IPS-11a (cell line): Measurements from ENCODE around the gene OSBPL6.
"Not testable (repeated sequence)": the region's sequence is repeated elsewhere in the genome, so short reads cannot be mapped to it uniquely, and the experiment has no call there.

Source experiments
- H3K4me3 ChIP-seq: one replicate; pipeline ENCODE4 v1.5.1; 2013; ENCODE audit warnings: low read depth, low read length, control low read depth

The OSBPL6 gene

GRCh38 chr2:178422097-178422496 lies 227.8 kb downstream of the OSBPL6 start:
- H3K4me3 ChIP-seq = no peak overlapping the region

GRCh38 chr2:178423746-178424145 lies 229.4 kb downstream of the OSBPL6 start:
- H3K4me3 ChIP-seq = not testable (repeated sequence)

- H3K4me3 ChIP-seq = no peak overlapping the region
Measured at GRCh38 chr2:178425255-178425827, 231.0 kb downstream of the OSBPL6 start.

DNA sequence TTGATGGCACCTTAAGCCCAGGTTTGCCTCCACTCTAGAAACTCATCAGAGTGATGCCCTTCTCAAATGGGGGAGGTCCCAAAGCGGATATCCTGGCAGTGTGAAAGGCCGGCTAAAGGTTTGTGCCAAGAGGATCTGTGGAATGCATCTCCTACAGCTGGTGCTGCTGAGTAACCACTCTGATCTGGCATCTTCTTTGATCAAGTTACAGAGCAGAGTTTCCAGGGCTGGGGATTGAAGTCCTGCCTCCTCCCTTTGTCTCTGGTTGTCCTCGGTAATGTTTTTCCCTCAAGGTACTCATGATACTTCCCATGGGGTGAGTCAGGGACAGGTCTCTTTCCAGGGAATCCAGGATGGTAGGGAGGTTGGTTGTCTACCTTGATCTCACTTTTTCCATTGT lies 232.1 kb downstream of the OSBPL6 start:
- no peak overlapping the region for H3K4me3 ChIP-seq

DNA sequence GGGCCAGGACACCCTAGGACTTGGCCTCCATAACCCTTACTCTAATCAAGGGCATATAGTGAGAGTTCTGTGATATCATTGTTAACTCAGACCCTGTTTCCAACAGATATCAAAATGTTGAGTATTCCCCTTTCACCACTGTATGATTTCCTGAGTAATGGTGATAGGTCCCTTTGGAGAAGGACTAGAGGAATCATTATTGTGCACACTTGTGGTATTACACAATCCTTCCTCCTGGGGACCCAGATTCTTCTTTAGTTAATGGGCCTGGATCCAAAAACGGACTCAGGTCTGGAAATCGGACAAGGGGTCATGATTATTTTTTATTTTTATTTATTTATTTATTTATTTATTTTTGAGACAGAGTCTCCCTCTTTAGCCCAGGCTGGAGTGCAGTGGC lies 233.1 kb downstream of the OSBPL6 start:
- no peak overlapping the region for H3K4me3 ChIP-seq

DNA sequence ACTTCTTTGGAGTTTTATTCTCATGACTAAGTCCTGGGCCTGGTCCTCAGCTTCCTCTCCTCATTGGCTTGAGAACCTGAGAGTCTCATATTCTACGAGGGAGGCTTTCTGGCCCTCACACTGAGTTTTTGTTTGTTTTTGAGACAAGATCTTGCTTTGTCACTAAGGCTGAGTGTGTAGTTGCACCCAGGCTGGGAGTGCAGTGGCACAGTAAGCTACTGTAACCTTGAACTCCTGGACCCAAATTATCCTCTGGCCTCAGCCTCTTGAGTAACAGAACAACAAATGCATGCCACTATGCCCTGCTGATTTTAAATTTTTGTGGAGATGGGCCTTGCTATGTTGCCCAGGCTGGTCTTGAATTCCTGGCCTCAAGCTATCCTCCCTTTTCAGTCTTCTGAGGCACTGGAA lies 234.1 kb downstream of the OSBPL6 start:
- H3K4me3 ChIP-seq = no peak overlapping the region

- H3K4me3 ChIP-seq = no peak overlapping the region
Measured at GRCh38 chr2:178429336-178429735, 235.0 kb downstream of the OSBPL6 start.

GRCh38 chr2:178436662-178437061 lies 242.3 kb downstream of the OSBPL6 start:
- H3K4me3 ChIP-seq = no peak overlapping the region

DNA sequence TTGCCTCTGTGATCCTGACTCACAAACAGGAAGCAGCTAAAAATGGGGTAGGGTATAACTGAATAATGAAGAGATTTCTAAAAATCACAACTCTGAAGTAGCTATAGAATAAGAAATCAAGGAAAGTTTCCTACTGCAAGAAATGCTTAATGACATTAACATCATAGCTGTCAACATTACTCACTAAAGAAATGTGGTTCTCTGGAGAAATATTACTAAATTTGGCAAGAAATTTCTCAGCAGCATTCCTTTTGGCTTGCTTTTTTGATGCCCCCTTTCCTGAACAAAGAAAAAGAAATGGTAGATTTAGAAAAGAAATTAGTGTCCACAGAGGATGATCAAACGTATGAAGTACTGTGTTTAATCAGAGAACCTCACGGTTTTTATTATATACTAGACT lies 247.1 kb downstream of the OSBPL6 start:
- H3K4me3 ChIP-seq = no peak overlapping the region

DNA sequence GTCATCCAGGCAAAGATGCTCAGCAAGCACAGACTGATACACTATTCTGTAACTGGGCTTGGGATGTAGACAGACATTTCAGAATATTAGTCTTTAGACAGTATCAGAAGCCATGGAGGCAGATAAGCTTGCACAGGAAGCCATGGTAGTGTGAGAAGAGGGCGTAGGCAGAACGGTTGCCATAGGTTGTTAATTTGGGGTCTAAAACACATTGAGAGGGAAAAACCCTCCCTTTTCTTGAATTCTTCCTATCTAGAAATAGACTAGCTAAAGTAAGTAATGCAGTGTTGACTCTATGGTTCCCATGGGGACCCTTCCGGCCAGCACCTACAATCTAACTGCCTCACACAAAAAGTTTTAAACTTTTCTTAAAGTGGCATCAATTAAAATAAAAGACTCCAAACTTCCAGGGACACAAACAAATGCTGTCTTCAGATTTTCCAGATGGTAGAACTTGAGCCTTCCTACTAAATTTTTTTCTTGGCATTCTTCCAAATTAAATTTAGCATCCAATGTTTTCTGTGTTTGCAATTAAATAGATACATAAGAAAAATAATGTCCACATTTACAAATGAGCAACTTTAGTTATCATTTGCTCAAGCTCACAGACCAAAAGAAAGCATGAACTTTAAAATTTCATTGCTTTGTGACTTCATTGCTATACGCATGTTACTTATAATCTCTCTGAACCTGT lies 254.8 kb downstream of the OSBPL6 start:
- H3K4me3 ChIP-seq = no peak overlapping the region

DNA sequence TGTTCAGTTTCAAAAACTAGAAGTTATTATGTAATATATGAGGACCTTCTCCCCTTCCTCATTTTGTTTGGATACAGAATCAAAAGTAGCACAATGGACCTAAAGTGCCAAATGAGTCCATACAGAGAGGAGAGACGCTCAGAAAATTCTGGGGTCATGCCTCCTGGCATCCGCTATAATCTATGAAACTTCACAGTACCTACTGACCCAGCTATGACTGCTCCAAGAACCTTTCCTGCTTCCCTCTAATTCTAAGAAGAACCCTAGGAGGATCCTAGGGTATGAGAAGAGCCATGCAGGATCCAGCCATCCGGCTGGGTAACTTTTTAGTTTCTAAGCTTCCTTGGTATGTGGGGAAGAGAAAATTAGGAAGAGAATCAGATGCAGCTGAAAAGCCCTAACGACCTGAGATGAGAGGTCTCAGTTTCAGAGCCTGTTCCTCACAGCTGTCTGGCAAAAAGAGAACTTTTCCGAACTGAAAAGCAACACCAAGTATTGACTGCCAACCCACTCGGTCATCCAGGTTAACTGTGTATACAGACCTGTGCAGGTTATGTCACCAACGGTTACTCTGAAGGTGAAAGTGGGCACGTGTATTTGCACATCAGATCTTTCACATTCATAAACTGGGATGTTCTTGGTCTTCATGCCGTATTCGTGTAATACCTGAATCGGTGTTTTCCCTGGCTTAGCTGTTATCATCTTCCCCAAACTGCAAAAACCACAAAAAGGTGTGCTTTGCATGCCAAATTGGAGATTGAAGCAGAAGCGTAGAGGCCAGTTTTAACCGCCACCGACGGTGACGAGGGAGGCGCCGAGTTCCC lies 255.6 kb downstream of the OSBPL6 start:
- peak overlapping the region; percentile 90 for H3K4me3 ChIP-seq

- H3K4me3 ChIP-seq = peak overlapping the region; percentile 90
Measured at GRCh38 chr2:178450524-178450773, 256.1 kb downstream of the OSBPL6 start.

- H3K4me3 ChIP-seq = peak within 1 kb of the TSS; percentile 90
Measured at GRCh38 chr2:178450774-178451525, 256.6 kb downstream of the OSBPL6 start, which contains the start of the genes PJVK and PRKRA. Gene PJVK, plus strand, starts transcription at chr2:178451378. Its CDS starts 2,032 bp downstream, at chr2:178453410. Gene PRKRA, minus strand, starts transcription at chr2:178451175. Its CDS starts 145 bp downstream, at chr2:178451030.

- H3K4me3 ChIP-seq = no peak overlapping the region
Measured at GRCh38 chr2:178452334-178452733, 258.0 kb downstream of the OSBPL6 start.
